Panc1 (cell line): ENCODE measurements around the gene TPGS1. TPM values are rescaled to one million over a fixed set of nuclear protein-coding genes. Genes with fewer than 3 reads are reported as not detected.

Experiments
- ATAC-seq: fragments of 200-7000 bp; cut with Tn5 transposase; 2 replicates; pipeline ENCODE4 v1.9.1; 2020; ENCODE audit warnings: mild to moderate bottlenecking, moderate library complexity
- BruUV-seq: library from RNA; stranded (reverse); fragments of 400-500 nt; replicated peaks from 2 replicates; lab custom pipeline; 2021; lab: Mats Ljungman, UMichigan
- CTCF ChIA-PET: fragments of 300-600 bp; sonication (Branson Sonifier 250); formaldehyde crosslinking; loops from one replicate; lab custom pipeline; 2022; ENCODE audit warnings: antibody characterized with exemption; lab: Charles Lee
- POLR2A ChIA-PET: fragments of 300-600 bp; sonication (Branson Sonifier 250); formaldehyde crosslinking; loops from one replicate; lab custom pipeline; 2022; ENCODE audit warnings: antibody characterized with exemption; lab: Charles Lee
- DNase-seq: peaks from one replicate; pipeline ENCODE4 v3.0.0-alpha.2; 2010; ENCODE audit warnings: low read depth, low spot score
- H3K27ac ChIP-seq: 2 replicates; pipeline ENCODE4 v1.5.1; 2011; ENCODE audit warnings: mild to moderate bottlenecking, low read length, inconsistent platforms
- H3K27me3 ChIP-seq: fragments of 200-500 bp; sonication (Bioruptor generic); 2 replicates; pipeline ENCODE4 v1.6.0; 2014; ENCODE audit warnings: low read length, inconsistent platforms; ENCODE audit not compliant: control insufficient read depth, insufficient read depth
- H3K36me3 ChIP-seq: fragments of 200-500 bp; sonication (Bioruptor generic); 2 replicates; pipeline ENCODE4 v1.5.1; 2014; ENCODE audit warnings: inconsistent platforms, mild to moderate bottlenecking, low read length, moderate library complexity; ENCODE audit not compliant: control insufficient read depth, insufficient read depth
- H3K4me1 ChIP-seq: 2 replicates; pipeline ENCODE4 v1.5.1; 2011; ENCODE audit warnings: inconsistent platforms, mild to moderate bottlenecking, low read length, moderate library complexity; ENCODE audit not compliant: control insufficient read depth, insufficient read depth
- H3K4me3 ChIP-seq, 2 experiments: 2 replicates each; pipeline ENCODE4 v1.5.1; 2011 to 2012; ENCODE audit warnings: low read depth in 2 of 2, low read length in 2 of 2, mild to moderate bottlenecking in 2 of 2, inconsistent platforms in 1 of 2, moderate library complexity in 1 of 2
- H3K9me3 ChIP-seq: fragments of 200-500 bp; sonication (Bioruptor generic); 2 replicates; pipeline ENCODE4 v1.5.1; 2014; ENCODE audit warnings: low read depth, mild to moderate bottlenecking, inconsistent platforms, low read length, moderate library complexity; ENCODE audit not compliant: control insufficient read depth, insufficient read depth
- POLR2AphosphoS5 ChIP-seq: IDR thresholded peaks from 2 replicates; pipeline ENCODE4 v1.6.1; 2012; ENCODE audit warnings: mild to moderate bottlenecking, low read depth, low read length, moderate library complexity
- SIN3A ChIP-seq: IDR thresholded peaks from 2 replicates; pipeline ENCODE4 v1.6.1; 2012; ENCODE audit warnings: low read depth, mild to moderate bottlenecking, low read length, moderate library complexity, borderline replicate concordance; ENCODE audit not compliant: insufficient read depth
- TCF7L2 ChIP-seq: IDR thresholded peaks from 2 replicates; pipeline ENCODE4 v1.6.1; 2011; ENCODE audit warnings: mild to moderate bottlenecking, low read depth, low read length, inconsistent platforms
- in situ Hi-C: cut with HindIII; loops from 2 replicates; pipeline ENCODE4 v1.10.0; 2016; ENCODE audit warnings: low sequenced_read_pairs, low pct_unique_long_range_greater_than_20kb
- intact Hi-C: fragments of 100-400 bp; cut with micrococcal nuclease; formaldehyde crosslinking; loops from one replicate; pipeline ENCODE4 v1.10.0; 2022; ENCODE audit not compliant: unreplicated experiment
- total RNA-seq: library from RNA; stranded (reverse); gene quantifications from one replicate; pipeline ENCODE4 v1.2.1, GENCODE V29; 2021; ENCODE audit not compliant: unreplicated experiment
- TF ChIP-seq, protein P1 (sequence below): fragments of 450-650 bp; IDR thresholded peaks from 2 replicates; pipeline ENCODE4 v1.5.1; 2017; ENCODE audit warnings: mild to moderate bottlenecking
- TF ChIP-seq, protein P2 (sequence below), 2 experiments: IDR thresholded peaks; 2 replicates each; pipeline ENCODE4 v1.6.1; 2011 to 2012; ENCODE audit warnings: low read depth in 2 of 2, control low read depth in 1 of 2, low read length in 1 of 2, mild to moderate bottlenecking in 1 of 2, moderate library complexity in 1 of 2; ENCODE audit not compliant: insufficient read depth in 1 of 2

The TPGS1 gene
- total RNA-seq, 1 experiment from 2014 or later = 17.6 TPM

DNA sequence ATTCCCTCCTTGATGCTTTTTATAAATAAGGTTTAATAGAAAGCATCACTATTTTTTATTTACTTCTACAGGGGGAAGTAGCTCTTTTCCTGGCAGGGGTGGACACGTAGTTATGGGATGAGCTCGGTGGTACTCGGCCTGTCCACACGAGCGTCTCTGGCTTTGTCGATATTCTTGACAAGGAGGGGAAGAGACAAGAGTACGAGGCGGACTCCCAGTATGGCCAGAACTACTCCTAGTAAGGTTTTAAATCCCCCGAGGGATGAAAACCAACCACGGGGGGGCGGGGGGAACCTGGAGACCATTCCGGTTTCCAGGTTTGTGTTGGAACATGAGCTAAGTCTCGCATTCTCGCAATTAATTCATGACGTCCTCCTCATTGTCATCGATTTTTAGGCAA lies 59.5 kb downstream of the TPGS1 start:
- DNase-seq (no peak), ATAC-seq (no peak)
- in situ Hi-C loops = no loop called here
- no peaks in the 10 kb centered on the region for H3K9me3 ChIP-seq
- no peaks in the 10 kb centered on the region; the same call in 1 of the 2 replicates for H3K36me3 ChIP-seq
- H3K4me3 ChIP-seq = no peak overlapping the region
- H3K27ac ChIP-seq = no peak overlapping the region
- no peaks in the 10 kb centered on the region for H3K27me3 ChIP-seq
- H3K4me1 ChIP-seq = peaks cover 9% of the 10 kb centered on the region
- CTCF ChIA-PET = no interaction called here
- intact Hi-C loops = no loop called here
- no TSS peak for BruUV-seq
- TF ChIP-seq POLR2AphosphoS5 = no peak
- no peak for TF ChIP-seq TCF7L2
- TF ChIP-seq, protein P1, sequence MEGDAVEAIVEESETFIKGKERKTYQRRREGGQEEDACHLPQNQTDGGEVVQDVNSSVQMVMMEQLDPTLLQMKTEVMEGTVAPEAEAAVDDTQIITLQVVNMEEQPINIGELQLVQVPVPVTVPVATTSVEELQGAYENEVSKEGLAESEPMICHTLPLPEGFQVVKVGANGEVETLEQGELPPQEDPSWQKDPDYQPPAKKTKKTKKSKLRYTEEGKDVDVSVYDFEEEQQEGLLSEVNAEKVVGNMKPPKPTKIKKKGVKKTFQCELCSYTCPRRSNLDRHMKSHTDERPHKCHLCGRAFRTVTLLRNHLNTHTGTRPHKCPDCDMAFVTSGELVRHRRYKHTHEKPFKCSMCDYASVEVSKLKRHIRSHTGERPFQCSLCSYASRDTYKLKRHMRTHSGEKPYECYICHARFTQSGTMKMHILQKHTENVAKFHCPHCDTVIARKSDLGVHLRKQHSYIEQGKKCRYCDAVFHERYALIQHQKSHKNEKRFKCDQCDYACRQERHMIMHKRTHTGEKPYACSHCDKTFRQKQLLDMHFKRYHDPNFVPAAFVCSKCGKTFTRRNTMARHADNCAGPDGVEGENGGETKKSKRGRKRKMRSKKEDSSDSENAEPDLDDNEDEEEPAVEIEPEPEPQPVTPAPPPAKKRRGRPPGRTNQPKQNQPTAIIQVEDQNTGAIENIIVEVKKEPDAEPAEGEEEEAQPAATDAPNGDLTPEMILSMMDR = no peak
- TF ChIP-seq SIN3A = no peak
- TF ChIP-seq, protein P2, sequence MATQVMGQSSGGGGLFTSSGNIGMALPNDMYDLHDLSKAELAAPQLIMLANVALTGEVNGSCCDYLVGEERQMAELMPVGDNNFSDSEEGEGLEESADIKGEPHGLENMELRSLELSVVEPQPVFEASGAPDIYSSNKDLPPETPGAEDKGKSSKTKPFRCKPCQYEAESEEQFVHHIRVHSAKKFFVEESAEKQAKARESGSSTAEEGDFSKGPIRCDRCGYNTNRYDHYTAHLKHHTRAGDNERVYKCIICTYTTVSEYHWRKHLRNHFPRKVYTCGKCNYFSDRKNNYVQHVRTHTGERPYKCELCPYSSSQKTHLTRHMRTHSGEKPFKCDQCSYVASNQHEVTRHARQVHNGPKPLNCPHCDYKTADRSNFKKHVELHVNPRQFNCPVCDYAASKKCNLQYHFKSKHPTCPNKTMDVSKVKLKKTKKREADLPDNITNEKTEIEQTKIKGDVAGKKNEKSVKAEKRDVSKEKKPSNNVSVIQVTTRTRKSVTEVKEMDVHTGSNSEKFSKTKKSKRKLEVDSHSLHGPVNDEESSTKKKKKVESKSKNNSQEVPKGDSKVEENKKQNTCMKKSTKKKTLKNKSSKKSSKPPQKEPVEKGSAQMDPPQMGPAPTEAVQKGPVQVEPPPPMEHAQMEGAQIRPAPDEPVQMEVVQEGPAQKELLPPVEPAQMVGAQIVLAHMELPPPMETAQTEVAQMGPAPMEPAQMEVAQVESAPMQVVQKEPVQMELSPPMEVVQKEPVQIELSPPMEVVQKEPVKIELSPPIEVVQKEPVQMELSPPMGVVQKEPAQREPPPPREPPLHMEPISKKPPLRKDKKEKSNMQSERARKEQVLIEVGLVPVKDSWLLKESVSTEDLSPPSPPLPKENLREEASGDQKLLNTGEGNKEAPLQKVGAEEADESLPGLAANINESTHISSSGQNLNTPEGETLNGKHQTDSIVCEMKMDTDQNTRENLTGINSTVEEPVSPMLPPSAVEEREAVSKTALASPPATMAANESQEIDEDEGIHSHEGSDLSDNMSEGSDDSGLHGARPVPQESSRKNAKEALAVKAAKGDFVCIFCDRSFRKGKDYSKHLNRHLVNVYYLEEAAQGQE (IDR thresholded peaks at IDR 0.05; ENCODE audit: insufficient read depth in 1 of 2, low read depth in 2 of 2, low read length in 1 of 2) = no peak
- POLR2A ChIA-PET = no interaction called here

DNA sequence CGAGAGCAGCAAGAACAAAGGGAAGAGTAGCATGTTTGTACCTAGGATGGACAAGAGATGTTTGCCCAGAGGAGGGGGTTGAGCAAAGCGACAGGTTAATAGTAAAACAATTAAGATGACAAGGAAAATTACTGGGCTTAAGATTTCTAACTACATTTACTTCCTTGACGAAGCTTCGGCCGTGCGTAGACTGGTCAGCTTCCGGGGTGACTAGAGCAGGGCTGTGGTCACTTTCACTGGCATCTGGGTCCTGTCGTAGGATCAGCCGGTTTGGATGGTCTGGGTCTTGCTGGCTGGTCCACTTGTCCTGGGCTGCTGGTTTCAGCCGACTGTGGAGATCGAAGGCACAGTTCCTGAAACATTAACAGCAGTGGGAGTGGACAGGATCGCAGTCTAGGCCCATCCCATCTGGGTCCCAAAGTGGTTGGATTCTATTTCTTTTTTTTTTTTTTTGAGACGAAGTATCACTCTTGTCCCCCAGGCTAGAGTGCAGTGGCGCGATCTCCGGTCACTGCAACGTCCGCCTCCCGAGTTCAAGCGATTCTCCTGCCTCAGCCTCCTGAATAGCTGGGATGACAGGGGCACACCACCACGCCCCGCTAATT lies 60.1 kb downstream of the TPGS1 start:
- Histone ChIP-seq H3K36me3 (no peaks in the 10 kb centered on the region; the same call in 1 of the 2 replicates), H3K4me1 (peaks cover 9% of the 10 kb centered on the region), H3K4me3 (no peak overlapping the region), H3K27me3 (no peaks in the 10 kb centered on the region), H3K27ac (no peak overlapping the region), H3K9me3 (no peaks in the 10 kb centered on the region)
- in situ Hi-C loops = no loop called here
- TF ChIP-seq, protein P1 = no peak
- TF ChIP-seq TCF7L2 (no peak), POLR2AphosphoS5 (no peak), SIN3A (no peak)
- TF ChIP-seq, protein P2 (IDR thresholded peaks at IDR 0.05; ENCODE audit: insufficient read depth in 1 of 2, low read depth in 2 of 2, low read length in 1 of 2) = no peak
- CTCF ChIA-PET = no interaction called here
- no peak for ATAC-seq
- POLR2A ChIA-PET = no interaction called here
- no peak for DNase-seq
- BruUV-seq = no TSS peak
- intact Hi-C loops = no loop called here
